ENCODE data around the gene LRRC4B. TPM values are rescaled to one million over a fixed set of nuclear protein-coding genes. Genes with fewer than 3 reads are reported as not detected.
"Not testable (repeated sequence)": the region's sequence is repeated elsewhere in the genome, so short reads cannot be mapped to it uniquely, and the experiment has no call there.

The LRRC4B gene, protein sequence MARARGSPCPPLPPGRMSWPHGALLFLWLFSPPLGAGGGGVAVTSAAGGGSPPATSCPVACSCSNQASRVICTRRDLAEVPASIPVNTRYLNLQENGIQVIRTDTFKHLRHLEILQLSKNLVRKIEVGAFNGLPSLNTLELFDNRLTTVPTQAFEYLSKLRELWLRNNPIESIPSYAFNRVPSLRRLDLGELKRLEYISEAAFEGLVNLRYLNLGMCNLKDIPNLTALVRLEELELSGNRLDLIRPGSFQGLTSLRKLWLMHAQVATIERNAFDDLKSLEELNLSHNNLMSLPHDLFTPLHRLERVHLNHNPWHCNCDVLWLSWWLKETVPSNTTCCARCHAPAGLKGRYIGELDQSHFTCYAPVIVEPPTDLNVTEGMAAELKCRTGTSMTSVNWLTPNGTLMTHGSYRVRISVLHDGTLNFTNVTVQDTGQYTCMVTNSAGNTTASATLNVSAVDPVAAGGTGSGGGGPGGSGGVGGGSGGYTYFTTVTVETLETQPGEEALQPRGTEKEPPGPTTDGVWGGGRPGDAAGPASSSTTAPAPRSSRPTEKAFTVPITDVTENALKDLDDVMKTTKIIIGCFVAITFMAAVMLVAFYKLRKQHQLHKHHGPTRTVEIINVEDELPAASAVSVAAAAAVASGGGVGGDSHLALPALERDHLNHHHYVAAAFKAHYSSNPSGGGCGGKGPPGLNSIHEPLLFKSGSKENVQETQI
- total RNA-seq: not detected

DNA sequence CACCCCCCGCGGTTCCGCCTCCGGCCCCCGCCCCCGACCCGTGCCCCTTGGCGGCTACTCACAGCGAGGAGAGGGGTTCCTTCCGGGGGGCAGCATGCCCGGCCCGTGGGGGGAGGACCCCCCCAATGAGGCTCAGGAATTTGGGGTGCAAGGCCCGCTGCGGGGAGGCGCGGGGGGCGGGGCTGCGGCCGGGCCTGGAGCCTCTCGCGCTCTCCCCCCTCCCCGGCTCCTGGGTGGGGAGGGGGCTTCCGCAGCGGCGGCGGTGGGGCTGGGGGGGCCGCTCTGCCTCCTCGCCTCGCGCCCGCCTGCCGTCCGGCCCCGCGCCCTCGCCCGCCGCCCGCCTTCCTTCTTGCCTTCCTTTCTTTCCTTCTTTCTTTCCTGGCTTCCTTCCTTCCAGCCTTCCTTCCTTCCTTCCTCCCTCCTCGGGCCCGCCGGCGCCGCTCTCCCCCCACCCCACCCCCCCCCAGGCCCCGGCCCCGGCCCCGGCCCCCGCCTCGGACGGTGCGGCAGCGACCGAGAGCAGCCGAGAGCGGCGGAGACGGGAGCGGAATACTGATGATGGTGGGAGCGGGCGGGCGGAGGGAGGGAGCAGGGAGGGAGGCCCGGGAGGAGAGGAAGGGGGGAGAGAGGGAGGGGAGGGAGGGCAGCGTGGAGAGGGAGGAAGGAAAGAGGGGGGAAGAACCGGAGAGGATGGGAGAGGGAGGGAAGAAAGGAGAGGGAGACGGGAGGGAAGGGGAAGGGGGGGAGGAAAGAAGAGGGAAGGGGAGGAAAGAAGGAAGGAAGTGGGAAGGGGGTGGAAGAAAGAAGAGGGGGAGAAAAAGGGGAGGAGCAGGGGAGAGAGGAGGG, at the start of gene LRRC4B:
LRRC4B (minus strand) TSS at position 554 of the 846 bp plus-strand sequence. CDS start 19,597 bp downstream, outside the sequence.
- H3K9me3 Mint-ChIP-seq (ENCODE audit: insufficient read depth): no peaks in the 10 kb centered on the region
- H3K27ac Mint-ChIP-seq: no peak within 1 kb of the TSS
- ATAC-seq (no peak), DNase-seq (no peak)
- no peaks in the 10 kb centered on the region for H3K36me3 Mint-ChIP-seq (ENCODE audit: low read depth)
- ChIA-PET POLR2A (no interaction called here), CTCF (no interaction called here)
- H3K4me1 Mint-ChIP-seq (ENCODE audit: low read depth): peaks cover 3% of the 10 kb centered on the region
- no peak within 1 kb of the TSS for H3K4me3 Mint-ChIP-seq
- peaks cover 43% of the 10 kb centered on the region for H3K27me3 Mint-ChIP-seq (ENCODE audit: low read depth)

DNA sequence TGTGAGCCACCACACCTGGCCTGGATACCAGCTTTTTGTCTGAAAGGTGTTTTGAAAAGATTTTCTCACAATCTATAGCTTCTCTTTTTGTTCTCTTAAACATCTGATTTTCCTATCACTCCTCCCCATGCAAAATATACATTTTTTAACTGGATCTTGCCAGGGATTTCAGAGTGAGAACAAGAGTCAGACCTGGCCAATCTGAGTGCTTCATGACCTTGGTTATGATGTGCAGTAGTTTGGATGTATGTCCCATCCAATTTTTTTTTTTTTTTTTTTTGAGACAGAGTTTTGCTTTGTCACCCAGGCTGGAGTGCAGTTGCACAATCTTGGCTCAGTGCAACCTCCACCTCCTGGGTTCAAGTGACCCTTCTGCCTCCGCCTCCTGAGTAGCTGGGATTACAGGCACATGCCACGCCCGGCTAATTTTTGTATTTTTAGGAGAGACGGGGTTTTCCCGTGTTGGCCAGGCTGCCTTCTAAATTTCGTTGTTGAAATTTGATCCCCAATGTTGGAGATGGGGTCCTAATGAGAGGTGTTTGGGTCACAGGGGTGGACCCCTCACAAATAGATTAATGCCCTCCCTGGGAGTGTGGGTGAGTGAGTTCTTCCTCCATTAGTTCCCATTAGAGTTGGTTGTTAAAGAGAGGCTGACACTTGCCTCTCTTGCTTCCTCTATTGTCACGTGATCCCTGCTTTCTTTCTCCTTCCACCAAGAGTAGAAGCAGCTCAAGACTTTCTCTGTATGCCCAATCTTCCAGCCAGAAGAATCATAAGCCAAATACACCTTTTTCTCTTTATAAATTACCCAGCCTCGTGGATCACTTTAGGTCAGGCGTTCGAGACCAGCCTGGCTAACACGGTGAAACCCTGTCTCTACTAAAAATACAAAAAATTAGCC, 44.5 kb upstream of the LRRC4B start:
- H3K27ac Mint-ChIP-seq; DNase-seq; H3K4me1 Mint-ChIP-seq (ENCODE audit: low read depth): not testable (repeated sequence)

DNA sequence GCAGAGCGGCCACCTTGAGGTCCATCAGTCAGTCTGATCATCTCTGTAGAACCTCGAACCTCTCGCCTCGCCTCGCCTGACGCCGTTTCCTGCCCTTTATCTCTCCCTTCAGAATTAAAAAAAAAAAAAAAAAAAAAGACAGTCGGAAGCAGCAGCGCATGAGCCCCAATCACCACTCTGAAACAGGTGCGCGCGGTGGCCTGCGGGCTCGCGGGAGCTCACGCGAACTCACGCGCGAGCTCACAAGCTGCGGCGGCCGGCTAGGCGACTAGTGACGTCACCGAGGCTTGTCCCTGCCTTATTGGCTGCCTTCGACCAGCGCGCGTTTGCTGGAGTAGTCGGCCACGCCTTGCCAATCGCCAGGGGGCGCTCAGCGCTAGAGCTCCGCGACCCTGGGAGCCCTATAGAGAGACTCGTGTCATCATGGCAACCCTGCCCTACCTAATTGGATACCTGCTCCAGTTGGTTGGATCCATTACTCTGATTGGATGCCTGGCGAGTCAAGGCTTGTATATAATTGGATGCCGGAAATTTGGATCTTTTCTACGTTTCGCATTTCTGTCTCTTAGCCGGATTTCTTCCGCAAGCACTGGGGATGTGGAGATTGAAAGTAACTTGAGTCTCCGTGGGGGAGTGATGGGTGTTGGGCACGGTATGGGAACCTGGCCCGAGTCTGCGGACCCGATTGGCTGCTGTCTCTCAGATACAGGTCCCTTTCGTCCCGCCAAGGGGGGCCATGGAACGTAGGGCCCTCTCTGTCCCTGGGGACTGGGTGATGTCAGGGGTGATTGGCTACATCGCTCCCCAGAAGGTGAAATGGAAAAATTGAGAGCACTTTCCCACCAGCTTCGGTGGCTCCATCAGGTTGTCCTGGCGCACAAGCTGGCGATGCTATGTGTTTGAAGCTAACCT, 39.9 kb upstream of the LRRC4B start:
- peak overlapping the region; percentile 17 for H3K4me3 Mint-ChIP-seq
- H3K36me3 Mint-ChIP-seq (ENCODE audit: low read depth): no peaks in the 10 kb centered on the region
- peak; percentile 91 for ATAC-seq
- CTCF ChIA-PET: interaction anchor here (1.0 to 1.5 kb wide), 3 partner anchors 12 to 176 kb away, joined by 3 to 4 read pairs (median 3); no protein-coding TSS in a partner anchor
- H3K27ac Mint-ChIP-seq: no peak overlapping the region
- peaks cover 9% of the 10 kb centered on the region for H3K4me1 Mint-ChIP-seq (ENCODE audit: low read depth)
- DNase-seq: peak; percentile 84
- H3K27me3 Mint-ChIP-seq (ENCODE audit: low read depth): peaks cover 5% of the 10 kb centered on the region
- POLR2A ChIA-PET: no interaction called here
- H3K9me3 Mint-ChIP-seq (ENCODE audit: insufficient read depth): peaks cover 6% of the 10 kb centered on the region

More for the DNA sequence above, 44.5 kb upstream of the LRRC4B start:
- ATAC-seq; POLR2A ChIA-PET; H3K9me3 Mint-ChIP-seq (ENCODE audit: insufficient read depth); H3K27me3 Mint-ChIP-seq (ENCODE audit: low read depth); H3K36me3 Mint-ChIP-seq (ENCODE audit: low read depth); H3K4me3 Mint-ChIP-seq: not testable (repeated sequence)
- CTCF ChIA-PET: interaction anchor here (1.2 kb wide), 1 partner anchor 13 kb away, joined by 4 read pairs; no protein-coding TSS in a partner anchor

DNA sequence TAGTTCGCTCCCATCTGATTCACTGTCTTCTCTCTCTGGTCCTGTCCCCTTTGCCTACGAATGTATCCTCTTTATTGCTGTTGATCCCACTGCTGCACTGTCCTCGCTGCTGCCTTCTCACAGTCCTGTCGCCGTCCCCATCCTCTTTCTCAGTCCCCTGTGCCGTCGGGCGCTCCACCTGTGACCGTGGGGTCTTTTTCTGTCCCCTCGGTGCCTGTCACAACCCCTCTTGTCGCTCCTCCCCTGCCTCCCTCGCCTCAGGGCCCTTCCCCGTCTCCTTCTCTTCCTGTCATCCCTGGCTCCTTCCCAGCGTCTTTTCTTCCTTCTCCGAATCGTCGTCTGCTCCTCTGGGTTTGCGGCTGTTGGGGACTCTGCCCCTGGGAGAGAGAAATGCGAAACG, 39.2 kb upstream of the LRRC4B start:
- H3K27ac Mint-ChIP-seq: no peak overlapping the region

DNA sequence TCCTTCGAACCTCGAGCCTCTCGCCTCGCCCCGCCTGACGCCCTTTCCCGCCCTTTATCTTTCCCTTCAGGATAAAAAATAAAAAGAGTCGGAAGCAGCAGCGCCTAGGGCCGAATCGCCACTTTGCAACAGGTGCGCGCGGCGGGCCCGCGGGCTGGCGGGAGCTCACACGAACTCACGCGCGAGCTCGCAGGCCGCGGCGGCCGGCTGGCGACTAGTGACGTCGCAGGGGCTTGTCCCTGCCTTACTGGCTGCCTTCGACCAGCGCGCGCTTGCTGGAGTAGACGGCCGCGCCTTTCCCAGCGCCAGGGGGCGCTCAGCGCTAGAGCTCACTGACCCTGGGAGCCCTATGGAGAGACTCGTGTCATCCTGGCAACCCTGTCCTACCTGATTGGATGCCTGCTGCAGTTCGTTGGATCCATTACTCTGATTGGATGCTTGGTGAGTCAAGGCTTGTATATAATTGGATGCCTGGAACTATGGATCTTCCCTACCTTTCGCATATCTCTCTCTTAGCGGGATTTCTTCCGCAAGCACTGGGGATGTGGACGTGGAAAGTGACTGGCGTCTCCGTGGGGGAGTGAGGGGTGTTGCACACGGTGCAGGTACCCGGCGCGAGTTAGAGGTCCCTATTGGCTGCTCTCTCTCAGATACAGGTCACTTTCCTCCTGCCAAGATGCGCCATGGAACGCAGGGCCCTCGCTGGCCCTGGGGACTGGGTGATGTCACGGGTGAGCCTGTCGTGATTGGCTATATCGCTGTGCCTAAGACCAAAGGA, 38.0 kb upstream of the LRRC4B start:
- H3K27ac Mint-ChIP-seq; CTCF ChIA-PET; POLR2A ChIA-PET; H3K9me3 Mint-ChIP-seq (ENCODE audit: insufficient read depth); H3K4me1 Mint-ChIP-seq (ENCODE audit: low read depth); H3K36me3 Mint-ChIP-seq (ENCODE audit: low read depth); DNase-seq; H3K4me3 Mint-ChIP-seq: not testable (repeated sequence)
- H3K27me3 Mint-ChIP-seq (ENCODE audit: low read depth): peaks cover 16% of the 10 kb centered on the region
- peak; percentile 16 for ATAC-seq

More for the DNA sequence above, 39.2 kb upstream of the LRRC4B start:
- ATAC-seq: no peak
- DNase-seq: no peak
- Mint-ChIP-seq H3K4me1 (ENCODE audit: low read depth) (peaks cover 9% of the 10 kb centered on the region), H3K27me3 (ENCODE audit: low read depth) (peaks cover 8% of the 10 kb centered on the region), H3K36me3 (ENCODE audit: low read depth) (no peaks in the 10 kb centered on the region), H3K9me3 (ENCODE audit: insufficient read depth) (peaks cover 6% of the 10 kb centered on the region), H3K4me3 (no peak overlapping the region)
- ChIA-PET POLR2A (no interaction called here), CTCF (interaction anchor here (1.0 to 1.5 kb wide), 3 partner anchors 11 to 177 kb away, joined by 3 to 4 read pairs (median 3); no protein-coding TSS in a partner anchor)

DNA sequence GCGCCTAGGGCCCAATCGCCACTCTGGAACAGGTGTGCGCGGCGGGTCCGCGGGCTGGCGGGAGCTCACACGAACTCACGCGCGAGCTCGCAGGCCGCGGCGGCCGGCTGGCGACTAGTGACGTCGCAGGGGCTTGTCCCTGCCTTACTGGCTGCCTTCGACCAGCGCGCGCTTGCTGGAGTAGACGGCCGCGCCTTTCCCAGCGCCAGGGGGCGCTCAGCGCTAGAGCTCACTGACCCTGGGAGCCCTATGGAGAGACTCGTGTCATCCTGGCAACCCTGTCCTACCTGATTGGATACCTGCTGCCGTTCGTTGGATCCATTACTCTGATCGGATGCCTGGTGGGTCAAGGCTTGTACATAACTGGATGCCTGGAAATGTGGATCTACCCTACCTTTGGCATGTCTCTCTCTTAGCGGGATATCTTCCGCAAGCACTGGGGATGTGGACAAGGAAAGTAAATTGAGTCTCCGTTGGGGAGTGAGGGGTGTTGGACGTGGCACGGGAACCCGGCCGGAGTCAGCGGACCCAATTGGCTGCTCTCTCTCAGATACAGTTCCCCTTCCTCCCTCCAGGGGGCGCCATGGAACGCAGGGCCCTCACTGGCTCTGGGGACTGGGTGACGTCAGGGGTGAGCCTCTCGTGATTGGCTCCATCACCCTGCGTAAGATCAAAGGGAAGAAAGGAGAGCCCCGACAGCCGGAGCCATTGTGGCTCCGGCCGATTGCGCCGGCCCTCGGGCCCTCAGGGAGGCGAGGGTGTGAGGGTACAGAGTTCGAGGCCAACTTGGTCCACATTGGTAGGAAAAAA, 36.2 kb upstream of the LRRC4B start:
- H3K27me3 Mint-ChIP-seq (ENCODE audit: low read depth): peaks cover 18% of the 10 kb centered on the region
- H3K27ac Mint-ChIP-seq; H3K4me1 Mint-ChIP-seq (ENCODE audit: low read depth); H3K36me3 Mint-ChIP-seq (ENCODE audit: low read depth); CTCF ChIA-PET; DNase-seq; POLR2A ChIA-PET; ATAC-seq; H3K9me3 Mint-ChIP-seq (ENCODE audit: insufficient read depth); H3K4me3 Mint-ChIP-seq: not testable (repeated sequence)

DNA sequence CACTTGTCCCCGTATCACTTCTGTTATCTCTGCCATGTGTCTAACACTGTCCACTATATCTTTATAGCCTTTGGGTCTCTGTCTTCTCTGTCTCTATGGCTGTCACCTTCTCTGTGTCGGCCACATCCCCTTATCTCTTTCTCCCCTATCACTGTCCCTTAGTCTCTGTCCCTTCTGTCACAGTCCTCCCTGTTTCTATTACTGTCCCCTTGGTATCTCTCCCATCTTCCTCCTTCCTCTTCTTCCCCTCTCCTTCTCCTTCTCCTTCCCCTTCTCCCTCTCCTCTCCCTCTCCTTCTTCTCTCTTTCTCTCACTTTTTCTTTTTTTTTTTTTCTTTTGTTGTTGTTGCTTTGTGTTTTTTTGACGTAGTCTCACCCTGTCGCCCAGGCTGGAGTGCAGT, 34.7 kb upstream of the LRRC4B start:
- Mint-ChIP-seq H3K27me3 (ENCODE audit: low read depth) (peaks cover 15% of the 10 kb centered on the region), H3K27ac (no peak overlapping the region), H3K4me3 (no peak overlapping the region), H3K4me1 (ENCODE audit: low read depth) (peaks cover 6% of the 10 kb centered on the region), H3K9me3 (ENCODE audit: insufficient read depth) (no peaks in the 10 kb centered on the region), H3K36me3 (ENCODE audit: low read depth) (no peaks in the 10 kb centered on the region)
- ATAC-seq (no peak), DNase-seq (no peak)
- ChIA-PET POLR2A (no interaction called here), CTCF (no interaction called here)

DNA sequence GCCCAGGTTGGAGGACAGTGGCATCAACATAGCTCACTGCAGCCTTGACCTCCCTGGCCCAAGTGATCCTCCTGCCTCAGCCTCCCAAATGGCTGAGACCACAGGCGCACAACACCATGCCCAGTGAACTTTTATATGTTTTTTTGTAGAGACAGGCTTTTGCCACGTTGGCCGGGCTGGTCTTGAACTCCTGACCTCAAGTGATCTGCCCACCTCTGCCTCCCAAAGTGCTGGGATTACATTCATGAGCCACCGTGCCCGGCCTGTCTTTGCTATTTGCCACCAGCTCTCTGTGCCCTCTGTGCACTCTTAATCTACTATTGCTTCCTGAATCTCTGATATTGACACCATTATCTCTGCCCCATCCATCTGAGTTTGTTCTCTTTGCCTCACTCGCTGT, 34.3 kb upstream of the LRRC4B start:
- CTCF ChIA-PET: no interaction called here
- POLR2A ChIA-PET: no interaction called here
- H3K36me3 Mint-ChIP-seq (ENCODE audit: low read depth): no peaks in the 10 kb centered on the region
- peaks cover 18% of the 10 kb centered on the region for H3K27me3 Mint-ChIP-seq (ENCODE audit: low read depth)
- H3K4me1 Mint-ChIP-seq (ENCODE audit: low read depth): peaks cover 3% of the 10 kb centered on the region
- no peak for ATAC-seq
- H3K4me3 Mint-ChIP-seq: no peak overlapping the region
- DNase-seq: no peak
- H3K9me3 Mint-ChIP-seq (ENCODE audit: insufficient read depth): no peaks in the 10 kb centered on the region
- no peak overlapping the region for H3K27ac Mint-ChIP-seq

DNA sequence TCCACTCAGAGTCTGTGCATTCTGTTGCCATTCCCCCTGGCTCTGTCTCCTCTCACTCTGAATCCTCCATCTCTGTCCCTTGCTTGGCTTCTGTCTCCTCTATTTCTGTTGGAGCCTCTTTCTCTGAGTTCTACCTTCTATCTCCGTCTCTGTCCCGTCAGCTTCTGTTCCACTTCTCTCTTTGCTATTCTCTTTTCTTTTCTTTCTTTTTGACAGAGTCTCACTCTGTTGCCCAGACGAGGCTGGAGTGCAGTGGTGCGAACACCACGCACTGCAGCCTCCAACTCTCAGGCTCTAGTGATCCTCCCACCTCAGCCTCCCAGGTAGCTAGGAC, 33.8 kb upstream of the LRRC4B start:
- ChIA-PET CTCF (no interaction called here), POLR2A (no interaction called here)
- no peaks in the 10 kb centered on the region for H3K9me3 Mint-ChIP-seq (ENCODE audit: insufficient read depth)
- H3K4me3 Mint-ChIP-seq: no peak overlapping the region
- H3K4me1 Mint-ChIP-seq (ENCODE audit: low read depth): no peaks in the 10 kb centered on the region
- DNase-seq: no peak
- no peak overlapping the region for H3K27ac Mint-ChIP-seq
- H3K27me3 Mint-ChIP-seq (ENCODE audit: low read depth): peaks cover 15% of the 10 kb centered on the region
- H3K36me3 Mint-ChIP-seq (ENCODE audit: low read depth): no peaks in the 10 kb centered on the region
- ATAC-seq: no peak
